Hepatocyte (in vitro differentiated cells): ENCODE data around the gene CGB1. TPM values are rescaled to one million over a fixed set of nuclear protein-coding genes. Genes with fewer than 3 reads are reported as not detected.
"Not testable (repeated sequence)": the region's sequence is repeated elsewhere in the genome, so short reads cannot be mapped to it uniquely, and the experiment has no call there.

Experiments used
- DNase-seq: peaks from one replicate; pipeline ENCODE4 v3.0.0-alpha.2; 2016; ENCODE audit warnings: low spot score
- H2AFZ ChIP-seq: fragments of 200-600 bp; sonication (generic); 2 replicates; pipeline ENCODE4 v1.6.0; 2016; ENCODE audit warnings: antibody characterized with exemption, mild to moderate bottlenecking
- H3K27ac ChIP-seq: fragments of 200-600 bp; sonication (generic); 2 replicates; pipeline ENCODE4 v1.5.1; 2016; ENCODE audit warnings: mild to moderate bottlenecking
- H3K27me3 ChIP-seq: fragments of 200-600 bp; sonication (generic); 2 replicates; pipeline ENCODE4 v1.6.1; 2016
- H3K36me3 ChIP-seq: fragments of 200-600 bp; sonication (generic); replicated peaks from 2 replicates; pipeline ENCODE4 v1.5.1; 2016; ENCODE audit warnings: low read depth; ENCODE audit not compliant: insufficient read depth
- H3K4me1 ChIP-seq: fragments of 200-600 bp; sonication (generic); 2 replicates; pipeline ENCODE4 v1.5.1; 2016; ENCODE audit warnings: mild to moderate bottlenecking, moderate library complexity; ENCODE audit not compliant: insufficient read depth
- H3K4me2 ChIP-seq: fragments of 200-600 bp; sonication (generic); 2 replicates; pipeline ENCODE4 v1.6.0; 2016
- H3K4me3 ChIP-seq: fragments of 200-600 bp; sonication (generic); 2 replicates; pipeline ENCODE4 v1.5.1; 2016; ENCODE audit warnings: mild to moderate bottlenecking
- H3K79me2 ChIP-seq: fragments of 200-600 bp; sonication (generic); 2 replicates; pipeline ENCODE4 v1.6.0; 2017; ENCODE audit warnings: mild to moderate bottlenecking
- H3K9me2 ChIP-seq: fragments of 200-600 bp; sonication (generic); replicated peaks from 2 replicates; pipeline ENCODE4 v1.6.0; 2017; ENCODE audit warnings: mild to moderate bottlenecking; ENCODE audit not compliant: insufficient read depth
- H3K9me3 ChIP-seq: fragments of 200-600 bp; sonication (generic); 2 replicates; pipeline ENCODE4 v1.5.1; 2016; ENCODE audit warnings: low read depth, mild to moderate bottlenecking
- H4K20me1 ChIP-seq: fragments of 200-600 bp; sonication (generic); 2 replicates; pipeline ENCODE4 v1.6.0; 2016; ENCODE audit warnings: mild to moderate bottlenecking; ENCODE audit not compliant: insufficient read depth, poor library complexity, severe bottlenecking
- CTCF ChIP-seq: fragments of 200-600 bp; sonication (generic); IDR thresholded peaks from 2 replicates; pipeline ENCODE4 v1.5.1; 2016; ENCODE audit warnings: antibody characterized with exemption, mild to moderate bottlenecking; ENCODE audit not compliant: poor library complexity
- EZH2 ChIP-seq: fragments of 200-600 bp; sonication (generic); IDR thresholded peaks from 2 replicates; pipeline ENCODE4 v1.6.1; 2016; ENCODE audit warnings: antibody characterized with exemption, mild to moderate bottlenecking, borderline replicate concordance
- EZH2phosphoT487 ChIP-seq: fragments of 200-600 bp; sonication (generic); IDR thresholded peaks from one replicate; pipeline ENCODE4 v1.6.1; 2018; ENCODE audit warnings: antibody characterized with exemption, mild to moderate bottlenecking, low read depth, moderate library complexity; ENCODE audit not compliant: unreplicated experiment, severe bottlenecking
- WGBS: methylation state at CpG from one replicate; pipeline ENCODE4 v1.1.6; 2016; ENCODE audit warnings: low lambda C conversion rate; ENCODE audit errors: missing lambda C conversion rate; 5-methylcytosine and 5-hydroxymethylcytosine counted together
- polyA plus RNA-seq: library from polyadenylated mRNA; unstranded; fragments of >200 nt; fragmentation: Nextera tagmentation; extraction: Ambion mirVana; gene quantifications from 2 replicates; pipeline ENCODE4 v1.2.1, GENCODE V29; 2016
- total RNA-seq: library from RNA; depleted of rRNA; stranded (reverse); fragments of >200 nt; gene quantifications from 2 replicates; pipeline ENCODE4 v1.2.3, GENCODE V29; 2014

CGB1 gene
- total and polyA plus RNA-seq, 2 experiments from 2014 or later, result 0.52 TPM; not detected in 1

- H3K9me3 ChIP-seq, H3K4me3 ChIP-seq, H2AFZ ChIP-seq, H3K4me2 ChIP-seq, H3K36me3 ChIP-seq, H3K79me2 ChIP-seq, H3K4me1 ChIP-seq, H3K27ac ChIP-seq, H3K9me2 ChIP-seq, DNase-seq, H3K27me3 ChIP-seq, H4K20me1 ChIP-seq: not testable (repeated sequence)
- WGBS, result 81% methylated on average over 17 of the region's 23 CpGs
Measured at GRCh38 chr19:49025599-49025998, 11.1 kb downstream of the CGB1 start.

DNA sequence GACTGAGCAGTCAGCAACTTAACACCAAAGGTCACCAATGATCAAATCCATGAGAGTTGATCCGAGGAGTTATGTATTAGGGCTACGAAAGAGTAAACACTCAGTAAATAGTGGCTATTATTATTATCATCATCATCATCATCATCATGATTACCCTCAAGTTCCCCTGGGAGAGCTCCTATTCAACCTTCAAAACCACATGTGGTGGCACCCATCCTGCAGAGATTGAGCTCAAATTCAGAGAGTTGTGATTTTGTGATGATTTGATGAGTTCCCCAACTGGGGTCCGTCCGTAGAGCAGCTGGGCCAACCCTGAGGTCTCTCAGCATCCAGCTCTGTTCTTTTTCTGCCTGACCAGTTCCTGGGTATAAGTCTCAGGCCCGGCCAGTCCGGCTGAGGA, 11.6 kb downstream of the CGB1 start:
- H3K36me3 ChIP-seq, H3K4me2 ChIP-seq, H3K4me3 ChIP-seq, H3K4me1 ChIP-seq, H3K27ac ChIP-seq, H3K79me2 ChIP-seq, H3K9me3 ChIP-seq, DNase-seq, H2AFZ ChIP-seq, H3K9me2 ChIP-seq, H4K20me1 ChIP-seq: not testable (repeated sequence)
- H3K27me3 ChIP-seq, result peaks cover 10% of the 10 kb centered on the region
- 87% methylated on average over 4 of the region's 6 CpGs for WGBS

- not testable (repeated sequence) for H3K36me3 ChIP-seq, DNase-seq, H3K9me2 ChIP-seq, H4K20me1 ChIP-seq, H3K9me3 ChIP-seq, H3K79me2 ChIP-seq, H2AFZ ChIP-seq, H3K27ac ChIP-seq, H3K4me1 ChIP-seq, H3K4me2 ChIP-seq, H3K4me3 ChIP-seq
- 87% methylated on average over 8 of the region's 15 CpGs for WGBS
- H3K27me3 ChIP-seq, result peaks cover 17% of the 10 kb centered on the region
Measured at GRCh38 chr19:49024233-49024632, 12.5 kb downstream of the CGB1 start, which contains the start of gene CGB3. TSS of gene CGB3 (minus strand) at chr19:49024333. CDS start at chr19:49023971, 362 bp downstream.

DNA sequence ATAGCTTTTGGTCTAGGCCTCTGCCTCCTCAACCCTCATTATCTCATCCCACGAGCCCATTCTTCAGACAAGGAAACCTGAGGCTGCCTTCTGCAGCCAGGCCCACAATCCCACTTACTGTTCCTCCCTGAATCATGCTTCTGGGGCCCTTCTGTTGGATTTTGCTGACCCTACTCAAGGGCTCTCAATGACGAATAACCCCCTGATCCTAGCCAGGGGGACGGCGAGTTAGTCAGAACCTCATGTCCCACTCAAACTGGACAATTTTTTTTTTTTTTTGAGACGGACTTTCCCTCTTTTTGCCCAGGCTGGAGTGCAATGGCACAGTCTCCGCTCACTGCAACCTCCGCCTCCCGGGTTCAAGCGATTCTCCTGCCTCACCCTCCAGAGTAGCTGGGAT, 14.6 kb downstream of the CGB1 start:
- Histone ChIP-seq H3K4me3 (no peak overlapping the region), H3K36me3 (no peaks in the 10 kb centered on the region), H2AFZ (no peak overlapping the region), H3K4me2 (no peak overlapping the region), H3K27me3 (peaks cover 27% of the 10 kb centered on the region), H3K79me2 (no peaks in the 10 kb centered on the region), H3K27ac (no peak overlapping the region), H3K4me1 (peaks cover 9% of the 10 kb centered on the region), H4K20me1 (no peaks in the 10 kb centered on the region), H3K9me3 (no peaks in the 10 kb centered on the region), H3K9me2 (no peaks in the 10 kb centered on the region)
- 85% methylated on average over 9 of the region's 9 CpGs for WGBS
- DNase-seq, result no peak
- TF ChIP-seq EZH2phosphoT487, result no peak
- no peak for TF ChIP-seq CTCF
- no peak for TF ChIP-seq EZH2

GRCh38 chr19:49020931-49021895, 15.5 kb downstream of the CGB1 start:
- H3K79me2 ChIP-seq, result no peaks in the 10 kb centered on the region
- peaks cover 9% of the 10 kb centered on the region for H3K4me1 ChIP-seq
- H3K27me3 ChIP-seq, result peaks cover 27% of the 10 kb centered on the region
- no peaks in the 10 kb centered on the region for H3K9me3 ChIP-seq
- H4K20me1 ChIP-seq, result no peaks in the 10 kb centered on the region
- no peak overlapping the region for H3K4me2 ChIP-seq
- H2AFZ ChIP-seq, result no peak overlapping the region
- DNase-seq, result no peak
- no peaks in the 10 kb centered on the region for H3K36me3 ChIP-seq
- H3K27ac ChIP-seq, result no peak overlapping the region
- H3K4me3 ChIP-seq, result no peak overlapping the region
- TF ChIP-seq EZH2phosphoT487, result no peak
- no peak for TF ChIP-seq CTCF
- no peak for TF ChIP-seq EZH2
- no peaks in the 10 kb centered on the region for H3K9me2 ChIP-seq
- 48% methylated on average over 16 of the region's 16 CpGs for WGBS
